Hypothalamus (tissue), 51 donors: ENCODE data around the gene SNX27.

Experiments used
- DNase-seq, 51 donors: peaks; one replicate each; lab custom pipeline; 2025; lab: John Stamatoyannopoulos, UW

The SNX27 gene

DNA sequence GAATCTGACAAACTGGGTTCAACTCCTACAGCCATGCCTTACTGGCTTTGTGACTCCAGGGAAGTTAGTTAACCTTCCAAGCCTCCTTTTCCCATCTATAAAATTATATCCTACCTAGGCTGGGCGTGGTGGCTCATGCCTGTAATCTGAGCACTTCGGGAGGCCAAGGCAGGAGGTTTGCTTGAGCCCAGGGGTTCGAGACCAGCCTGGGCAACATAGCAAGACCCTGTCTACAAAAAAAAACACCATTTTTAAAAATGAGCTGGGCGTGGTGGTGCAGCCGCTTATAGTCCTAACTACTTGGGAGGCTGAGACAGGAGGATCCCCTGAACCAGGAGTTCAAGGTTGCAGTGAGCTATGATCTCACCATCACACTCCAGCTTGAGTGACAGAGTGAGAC lies 89.7 kb downstream of the SNX27 start:
- DNase-seq: no peak

DNA sequence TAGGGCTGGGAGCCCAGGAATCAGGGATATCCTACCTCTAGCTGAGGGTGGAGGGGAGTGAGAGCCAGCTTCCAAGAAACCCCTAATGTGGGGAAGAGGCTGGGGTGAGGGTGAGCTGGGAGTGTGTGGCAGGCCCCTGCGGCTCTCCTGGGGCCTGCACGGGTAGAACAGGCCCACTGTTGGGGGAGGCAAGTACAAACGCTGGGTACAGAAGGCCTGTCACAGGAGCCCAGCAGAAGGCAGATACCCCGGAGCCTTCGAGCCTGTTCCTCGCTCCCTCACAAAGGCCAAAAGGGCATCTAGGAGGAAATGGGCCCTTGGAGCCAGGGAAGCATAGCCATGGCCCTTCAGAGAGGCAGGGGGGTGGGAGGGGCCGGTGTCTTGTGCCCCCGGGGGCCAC lies 91.1 kb downstream of the SNX27 start:
- DNase-seq: no peak

DNA sequence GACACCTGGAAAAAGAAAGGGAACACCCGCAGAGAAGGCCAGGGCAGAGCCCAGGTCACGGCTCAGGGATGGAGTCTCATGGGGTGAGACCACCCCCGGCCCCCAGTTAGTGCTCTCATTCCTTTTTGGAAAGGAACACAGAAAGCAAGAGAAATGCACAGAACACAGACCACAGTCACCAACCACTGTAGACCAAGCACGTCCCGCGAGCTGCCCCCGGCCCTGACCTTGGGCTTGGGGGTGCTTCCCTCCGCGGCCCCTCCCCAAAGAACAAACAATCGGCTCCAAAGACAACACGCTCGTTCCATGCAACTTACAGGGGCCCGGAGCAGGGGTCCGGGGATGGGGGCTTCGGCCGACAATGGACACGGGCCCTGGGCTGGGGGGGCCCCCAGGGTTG lies 92.0 kb downstream of the SNX27 start:
- DNase-seq: no peak

DNA sequence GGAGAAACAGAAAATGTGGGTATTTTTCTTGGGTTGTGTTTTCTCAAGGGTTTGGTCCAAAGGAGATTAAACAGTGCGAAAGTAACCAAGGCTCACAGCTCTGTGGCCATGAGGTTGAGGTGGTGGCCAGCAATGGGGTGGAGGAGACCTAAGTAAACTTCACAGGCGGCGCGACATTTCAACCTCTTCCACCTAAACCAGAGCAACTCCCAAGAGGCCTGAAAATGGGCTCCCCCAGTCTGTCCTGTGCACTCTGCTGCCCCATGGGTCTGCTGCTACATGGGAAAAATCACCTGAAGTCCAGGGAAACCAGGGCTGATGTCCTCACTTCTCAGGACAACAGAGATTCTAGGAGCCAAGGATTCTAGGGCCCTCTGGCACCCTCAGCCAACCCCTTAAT lies 92.4 kb downstream of the SNX27 start:
- no peak for DNase-seq

DNA sequence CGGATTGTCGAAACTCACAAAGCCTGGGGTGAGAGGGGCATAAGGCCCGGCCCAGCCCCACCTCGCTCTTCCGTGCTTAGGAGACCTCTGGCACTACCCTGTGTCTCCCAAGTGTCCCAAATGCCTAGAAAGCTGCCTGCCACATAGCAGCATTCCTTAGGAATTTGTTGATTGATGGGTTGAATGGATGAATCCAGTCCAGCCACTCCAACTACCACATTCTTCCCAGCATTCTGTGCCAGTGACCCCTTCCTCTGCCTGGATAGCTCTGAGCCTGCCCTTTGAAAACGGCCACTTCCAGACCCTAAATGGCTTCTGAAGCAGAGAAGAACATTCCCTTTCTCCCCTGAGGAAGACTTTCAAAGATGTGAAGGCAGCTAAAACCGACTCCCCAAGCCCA lies 93.3 kb downstream of the SNX27 start:
- DNase-seq: no peak

DNA sequence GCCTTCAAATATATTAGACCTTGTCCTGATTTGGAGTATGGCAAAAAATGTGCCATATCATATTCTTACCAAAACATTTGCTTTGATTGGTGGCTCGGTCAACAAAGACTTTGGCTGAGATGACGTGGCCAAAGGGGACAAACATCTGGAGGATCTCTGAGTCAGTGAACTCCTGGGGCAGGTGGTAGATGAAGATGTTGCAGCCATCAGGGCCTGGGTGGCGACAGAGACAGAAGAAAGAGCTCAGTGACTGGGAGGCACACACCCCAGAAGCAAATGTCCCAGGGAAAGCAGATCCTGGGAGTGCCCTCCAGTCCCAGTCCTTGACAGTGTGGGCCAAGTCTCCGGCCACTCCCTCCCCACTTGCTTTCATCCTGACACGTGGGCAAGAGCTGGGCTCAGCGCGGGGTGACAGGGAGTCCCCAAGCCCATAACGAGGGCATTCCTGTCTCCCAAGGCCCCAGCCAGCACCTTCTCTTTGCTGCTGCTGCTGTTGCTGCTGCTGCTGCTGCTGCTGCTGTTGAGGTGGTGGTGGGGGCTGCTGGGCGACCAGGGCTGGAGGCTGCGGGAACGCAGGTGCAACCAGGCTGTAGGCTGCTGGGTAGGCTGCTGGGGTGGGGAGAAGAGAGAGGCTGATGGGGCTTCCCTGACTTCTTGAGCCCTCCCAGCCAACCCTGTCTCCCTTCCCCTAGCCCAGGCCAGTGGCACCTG lies 94.1 kb downstream of the SNX27 start:
- DNase-seq: peak in 1 of 51 donors; percentile 17

DNA sequence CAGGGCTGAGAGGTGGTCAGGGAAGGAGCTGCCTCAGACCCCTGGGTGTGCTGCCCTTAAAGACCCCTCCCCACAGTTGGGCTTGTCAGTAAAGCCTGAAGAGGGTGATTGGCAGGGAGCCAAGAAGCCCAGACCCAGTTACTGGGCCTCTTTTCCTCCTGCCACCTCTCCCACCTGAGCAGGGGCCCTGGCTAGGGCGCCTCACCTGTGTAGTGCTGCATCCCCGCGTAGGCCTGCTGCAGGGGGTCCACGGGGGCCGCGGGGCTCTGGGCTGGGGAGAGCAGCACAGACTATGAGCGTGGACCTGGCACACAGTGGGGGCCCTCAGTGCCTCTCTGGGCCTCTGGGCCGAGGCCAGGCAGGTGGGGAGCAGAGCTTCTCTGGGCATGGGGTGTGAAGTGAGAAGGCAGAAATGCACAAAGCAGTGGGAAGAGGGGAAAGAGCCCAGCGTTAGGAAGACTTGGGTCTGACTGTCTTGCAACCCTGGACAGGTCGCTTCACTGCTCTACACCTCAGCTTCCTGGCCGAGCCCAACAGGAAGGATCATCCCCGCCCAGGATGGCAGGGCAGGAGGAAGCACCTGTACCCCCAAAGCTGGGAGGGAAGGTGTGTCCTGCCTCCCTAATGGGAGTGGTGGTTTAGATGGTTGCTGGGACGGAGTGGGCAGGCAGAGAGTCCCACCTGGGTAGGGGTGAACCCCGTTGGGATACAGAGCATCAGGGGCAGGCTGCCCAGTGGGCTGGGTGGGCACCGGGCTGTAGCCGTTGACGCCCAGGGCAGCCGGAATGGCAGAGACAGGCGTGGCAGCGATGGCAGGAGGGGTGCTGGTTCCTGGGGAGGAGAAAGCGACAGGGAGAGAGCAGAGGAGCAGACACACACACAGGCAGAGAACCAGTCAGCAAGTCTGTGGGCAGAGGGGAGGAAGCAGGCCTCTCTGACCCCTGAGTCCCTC lies 94.9 kb downstream of the SNX27 start:
- DNase-seq: no peak

DNA sequence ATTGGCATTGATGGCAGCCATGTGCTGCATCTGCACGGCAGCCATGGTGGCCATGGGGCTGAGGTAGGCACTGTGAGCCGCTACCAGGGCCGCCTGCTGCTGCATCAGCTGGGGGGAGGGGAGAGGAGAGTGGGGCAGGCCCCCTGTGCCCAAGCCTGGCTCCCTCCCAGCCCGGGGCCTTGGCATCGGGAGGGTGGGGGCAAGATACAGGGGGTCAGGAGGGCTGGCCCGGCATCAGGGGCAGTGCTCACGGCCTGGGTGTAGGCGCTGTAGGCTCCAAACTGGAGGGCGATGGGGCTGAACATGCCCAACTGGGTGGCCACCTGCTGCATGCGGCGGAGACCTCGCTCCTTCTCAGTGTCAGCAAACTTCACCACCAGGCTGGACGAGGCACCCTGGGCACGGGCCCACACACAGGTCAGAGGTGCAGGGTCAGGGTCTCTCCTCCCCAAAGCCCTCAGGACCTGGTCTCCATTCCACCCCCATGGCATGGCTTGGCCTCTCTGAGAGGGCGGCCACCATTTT lies 95.8 kb downstream of the SNX27 start:
- no peak for DNase-seq

DNA sequence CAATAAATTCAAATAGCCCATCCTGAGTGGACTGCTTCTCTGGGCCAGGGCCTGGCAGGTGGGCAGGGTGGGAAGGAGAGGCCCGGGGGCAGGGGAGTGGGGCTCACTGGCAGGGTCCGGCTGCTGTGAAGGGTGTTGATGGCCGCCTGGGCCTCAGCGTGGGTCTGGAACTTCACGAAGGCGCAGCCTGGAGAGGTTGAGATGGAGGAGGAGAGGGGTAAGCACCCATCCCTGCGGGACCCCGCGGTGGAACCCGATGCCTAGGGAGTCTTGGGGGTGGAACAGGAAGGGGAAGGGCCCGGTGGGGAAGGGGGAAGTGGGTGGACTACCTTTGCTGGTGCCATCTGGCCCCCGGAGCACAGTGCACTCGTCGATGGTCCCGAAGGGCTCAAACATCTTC lies 97.0 kb downstream of the SNX27 start:
- DNase-seq: no peak

DNA sequence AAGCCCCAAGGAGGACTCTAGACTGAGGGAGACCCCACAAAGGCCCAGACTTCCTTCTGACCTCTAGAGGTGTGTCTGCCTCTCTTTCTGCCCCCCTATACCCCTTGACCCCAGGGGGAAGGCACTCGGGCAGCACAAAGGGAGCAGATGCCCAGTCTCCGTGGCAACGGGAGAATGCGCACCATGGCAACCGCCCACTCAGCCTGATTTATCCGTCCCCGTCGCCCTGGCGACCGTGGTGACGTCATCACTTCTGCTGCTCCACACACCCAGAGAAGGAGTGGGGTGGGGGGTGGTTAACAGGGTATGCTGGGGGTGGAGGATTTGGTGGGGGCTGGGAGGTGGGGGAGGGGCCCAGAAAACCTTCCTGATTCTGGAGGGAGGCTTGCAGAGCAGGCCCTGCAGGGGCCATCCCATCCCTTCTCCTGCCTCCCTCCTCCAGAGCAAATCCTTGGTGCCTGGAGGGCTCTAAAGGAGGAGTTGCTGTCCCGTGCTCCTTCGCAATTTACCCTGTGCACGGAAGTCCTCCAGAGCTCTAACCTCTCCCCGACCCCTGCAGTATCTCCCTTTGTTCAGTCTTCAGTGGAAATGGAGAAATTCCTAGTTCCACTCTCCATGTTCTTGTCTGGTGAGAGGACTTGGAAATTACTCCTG lies 98.5 kb downstream of the SNX27 start:
- peak in 41 of 51 donors; percentile 9 to 90 (median 69) for DNase-seq

DNA sequence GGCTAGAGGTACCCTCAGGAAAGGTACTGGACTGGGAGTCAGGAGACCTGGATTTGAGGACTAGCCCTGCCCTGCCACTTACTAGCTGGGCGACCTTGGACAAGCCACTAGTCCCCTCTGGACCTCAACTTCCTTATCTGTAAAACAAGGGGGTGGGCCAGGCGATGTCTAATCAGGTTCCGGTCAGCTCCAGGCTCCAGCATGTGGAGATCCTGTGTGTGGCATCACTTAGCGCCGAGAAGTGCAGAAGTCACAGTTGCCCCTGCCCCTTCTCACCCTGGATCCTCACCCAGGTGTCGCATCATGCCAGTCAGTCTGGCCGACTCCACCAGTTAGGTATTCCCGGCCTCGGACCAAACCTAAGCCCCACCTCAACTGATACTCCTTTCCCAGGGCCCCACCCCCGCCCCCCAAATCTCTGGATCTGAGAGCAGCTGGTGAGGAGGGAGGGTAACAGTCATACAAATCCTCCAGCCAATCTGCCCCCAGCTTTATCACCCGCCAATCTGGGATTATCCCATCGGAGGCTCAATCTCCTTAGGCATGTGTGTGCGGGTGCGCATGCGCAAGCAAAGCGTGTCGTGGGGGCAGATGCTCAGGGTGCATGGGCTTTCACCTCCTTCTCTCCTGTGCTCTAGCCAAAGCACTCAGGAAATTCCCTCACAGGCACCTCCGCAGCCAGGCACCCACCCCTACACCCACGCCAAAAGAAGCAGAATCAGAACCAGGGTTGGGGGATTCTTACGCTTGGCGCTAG lies 99.4 kb downstream of the SNX27 start:
- DNase-seq: peak in 4 of 51 donors; percentile 15 to 66 (median 43)

DNA sequence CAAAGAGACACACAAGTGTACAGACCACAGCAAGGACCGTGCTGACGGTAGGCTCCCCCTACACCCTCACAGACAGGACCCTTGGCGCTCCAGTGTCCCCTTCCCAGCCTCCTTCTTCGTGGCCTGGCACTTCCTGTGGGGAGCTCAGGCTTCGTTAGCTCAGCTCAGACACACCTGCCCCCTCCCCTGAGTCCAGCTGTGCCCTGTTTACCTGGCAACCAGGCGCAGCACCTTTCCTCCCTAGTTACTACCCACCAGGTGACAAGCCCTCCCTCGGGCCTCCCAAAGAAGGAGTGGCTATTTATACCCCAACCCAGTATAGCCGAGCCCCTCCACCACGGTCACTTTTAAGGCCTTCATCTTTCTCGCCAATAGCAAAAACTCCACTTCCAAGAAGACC lies 100.1 kb downstream of the SNX27 start:
- DNase-seq: no peak

DNA sequence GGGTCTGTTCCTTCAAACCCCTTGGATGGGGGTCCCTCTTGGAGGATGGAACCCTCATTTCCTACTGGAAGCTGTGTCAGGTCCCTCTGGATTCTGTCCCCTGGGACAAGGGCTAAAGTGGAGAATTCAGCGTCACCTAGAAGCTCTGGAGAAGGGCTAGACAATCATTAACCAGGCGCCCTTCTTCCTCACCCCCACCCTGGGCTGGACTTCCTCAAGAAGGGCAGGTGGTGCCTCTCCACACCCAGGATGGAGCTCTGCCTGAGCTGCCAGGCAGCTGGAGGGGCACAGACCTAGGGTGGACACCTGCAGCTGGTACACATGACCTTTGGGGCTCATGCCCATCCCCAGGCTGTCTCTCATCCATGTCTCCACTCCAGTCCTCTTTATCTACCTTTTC lies 101.2 kb downstream of the SNX27 start:
- DNase-seq: no peak

DNA sequence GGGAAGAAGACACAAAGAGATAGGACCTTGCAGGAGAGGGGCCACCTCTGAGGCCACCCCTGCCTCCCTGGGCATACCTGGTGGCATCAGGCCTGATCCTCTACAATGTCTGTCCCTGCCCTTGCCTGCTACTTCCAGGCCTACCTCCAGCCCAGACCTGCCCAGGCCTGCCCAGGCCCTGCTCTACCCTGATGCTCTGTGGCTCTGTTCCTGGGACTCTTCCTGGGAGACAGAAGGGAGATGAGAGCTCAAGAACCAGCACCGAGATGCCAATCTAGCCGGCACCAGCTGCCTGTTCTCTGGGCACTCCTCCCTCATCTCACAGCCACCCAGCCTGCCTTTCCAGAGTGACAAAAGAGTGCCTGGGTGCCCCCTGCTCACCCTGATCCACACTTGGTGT lies 102.0 kb downstream of the SNX27 start:
- no peak for DNase-seq

DNA sequence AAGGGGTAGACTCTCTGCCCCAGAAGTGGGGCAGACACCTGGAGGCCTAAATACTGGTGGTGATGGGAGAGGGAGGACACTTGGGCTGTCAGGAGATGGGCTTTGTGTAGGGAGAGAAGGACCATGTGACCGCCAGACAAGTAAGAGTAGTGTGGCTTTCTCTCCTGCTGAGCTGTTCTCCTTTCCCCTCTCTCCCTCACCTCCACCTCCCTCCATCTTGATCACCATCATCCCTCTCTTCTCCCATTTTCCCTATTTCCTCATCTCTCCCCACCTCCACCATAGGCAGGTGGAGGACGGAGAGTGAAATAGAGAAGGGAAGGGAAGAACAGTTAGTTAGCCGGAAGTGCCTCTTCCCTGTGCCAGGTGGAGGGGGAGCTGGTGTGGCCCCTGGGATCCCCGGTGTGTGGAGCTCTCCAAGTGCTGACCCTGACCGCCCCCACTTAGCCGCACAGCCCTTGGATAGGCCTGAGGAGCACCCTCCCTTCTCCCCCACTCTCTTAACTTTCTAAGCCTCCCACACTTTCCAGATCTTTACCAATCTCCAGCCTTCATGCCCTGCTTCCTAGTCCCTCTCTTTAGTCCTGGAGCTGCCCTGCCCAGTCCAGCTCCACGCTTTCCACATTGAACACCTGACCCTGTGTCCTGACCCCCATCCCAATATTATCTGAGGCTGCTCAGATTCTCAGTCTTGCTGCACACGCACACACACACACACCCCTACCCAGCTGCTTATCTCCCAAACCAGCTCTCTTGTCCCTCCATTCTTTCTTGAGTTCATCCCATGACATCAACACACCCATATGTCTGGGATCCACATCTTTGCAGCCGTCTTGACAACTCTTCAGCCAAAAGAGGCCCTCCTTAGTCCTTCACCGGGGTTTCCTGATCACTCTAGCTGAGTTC lies 103.2 kb downstream of the SNX27 start:
- DNase-seq: no peak

DNA sequence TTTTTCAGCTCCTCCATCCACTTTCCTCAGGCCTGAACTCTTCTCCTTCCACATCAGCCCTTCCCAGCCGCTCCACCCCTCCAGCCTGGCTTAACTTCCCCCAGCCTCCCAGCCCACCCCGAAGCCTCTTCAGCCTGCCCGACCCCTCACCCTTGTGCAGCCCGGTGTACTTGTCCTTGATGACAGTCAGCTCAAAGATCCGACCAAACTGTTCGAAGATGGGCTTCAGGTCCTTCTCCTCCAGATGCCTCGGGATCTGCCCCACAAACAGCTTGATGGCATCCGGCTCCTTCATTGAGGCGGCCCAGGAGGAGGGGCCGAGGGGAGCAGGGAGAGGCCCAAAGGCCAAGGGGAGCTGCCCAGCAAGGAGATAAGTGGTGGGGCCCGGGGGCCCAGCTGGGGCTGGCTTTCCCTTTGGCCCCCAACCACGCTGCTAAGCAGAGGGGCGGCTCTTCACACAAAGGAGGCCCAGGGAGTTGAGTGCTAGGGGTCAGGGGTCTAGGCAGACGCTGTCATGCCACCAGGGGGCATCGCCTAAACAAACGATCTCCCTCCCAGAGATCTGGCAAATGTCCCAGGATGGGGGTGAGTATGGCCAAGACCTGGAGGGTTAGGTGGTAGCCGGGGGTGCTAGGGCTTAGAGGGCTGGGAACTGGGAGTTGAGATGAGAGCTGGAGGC lies 104.0 kb downstream of the SNX27 start:
- peak in 2 of 51 donors; percentile 6 to 57 for DNase-seq

DNA sequence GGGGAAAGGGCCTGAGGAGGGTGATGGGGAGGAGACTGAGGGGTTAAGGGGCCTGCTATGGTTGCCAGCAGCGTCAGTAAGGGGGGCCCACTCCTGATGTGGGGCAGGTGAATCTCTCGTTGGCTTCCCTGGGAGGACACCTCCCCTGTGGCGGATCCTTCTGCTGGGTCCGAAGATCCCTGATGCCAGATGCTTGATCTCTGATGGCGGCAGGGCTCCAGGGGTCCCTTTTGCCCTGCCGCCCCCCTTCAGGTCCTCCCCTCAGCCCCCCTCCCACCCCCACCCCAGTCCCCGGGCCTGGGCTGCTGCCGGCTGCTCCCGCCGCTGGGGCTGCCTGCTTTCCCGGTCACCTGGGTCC lies 104.5 kb downstream of the SNX27 start:
- no peak for DNase-seq

DNA sequence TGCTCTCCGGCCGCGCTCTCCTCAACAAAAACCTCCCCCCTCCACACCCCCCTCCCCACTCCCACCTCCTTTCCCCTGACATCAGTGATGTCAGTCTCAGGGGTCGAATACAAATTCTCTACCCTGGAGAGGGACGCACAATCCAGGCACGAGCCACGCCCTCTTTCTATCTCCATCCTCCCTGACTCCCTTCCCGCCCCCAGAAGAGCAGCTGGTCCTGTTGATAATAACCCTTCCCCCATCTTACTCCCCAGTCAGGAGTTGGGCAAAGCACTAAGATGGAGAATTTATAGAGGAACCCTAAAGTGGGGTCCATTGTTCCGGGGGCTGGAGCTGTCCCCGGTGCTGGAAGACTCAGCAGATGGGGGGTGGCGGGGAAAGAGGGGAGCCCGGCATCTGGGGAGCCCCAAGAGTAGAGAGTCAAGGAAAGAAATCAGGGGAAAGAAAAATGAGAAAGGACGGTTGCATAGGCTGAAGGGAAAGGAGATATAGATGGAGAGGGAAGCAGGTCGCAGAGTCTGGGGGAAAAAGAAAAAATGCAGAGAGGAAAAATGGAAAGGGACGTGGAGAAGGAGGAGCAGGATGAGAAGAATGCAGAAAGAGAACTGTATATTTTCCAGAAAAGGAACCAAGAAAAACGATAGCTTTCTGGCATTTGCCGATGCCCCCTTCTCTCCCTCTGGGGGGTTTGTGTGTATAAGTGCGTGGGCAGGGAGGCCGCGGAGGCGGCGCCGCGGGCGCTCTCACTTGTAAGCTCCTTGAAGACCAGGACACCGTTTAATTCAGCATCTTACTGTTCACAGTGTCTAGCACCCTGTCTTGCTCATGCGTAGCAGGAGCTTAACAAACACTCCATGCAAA lies 105.2 kb downstream of the SNX27 start, which contains the start of gene CELF3:
TSS of gene CELF3 (minus strand) at position 33 of the 861 bp plus-strand sequence. CDS start 783 bp downstream, outside the sequence.
- peak in 39 of 51 donors; percentile 9 to 84 (median 52) for DNase-seq
